GM21447 (cell line): ENCODE data around the gene TAGLN2.

Experiments used
- ATAC-seq: cut with Tn5 transposase; IDR thresholded peaks from one replicate; pipeline ENCODE4 v1.9.1; 2021; ENCODE audit not compliant: unreplicated experiment

The TAGLN2 gene

DNA sequence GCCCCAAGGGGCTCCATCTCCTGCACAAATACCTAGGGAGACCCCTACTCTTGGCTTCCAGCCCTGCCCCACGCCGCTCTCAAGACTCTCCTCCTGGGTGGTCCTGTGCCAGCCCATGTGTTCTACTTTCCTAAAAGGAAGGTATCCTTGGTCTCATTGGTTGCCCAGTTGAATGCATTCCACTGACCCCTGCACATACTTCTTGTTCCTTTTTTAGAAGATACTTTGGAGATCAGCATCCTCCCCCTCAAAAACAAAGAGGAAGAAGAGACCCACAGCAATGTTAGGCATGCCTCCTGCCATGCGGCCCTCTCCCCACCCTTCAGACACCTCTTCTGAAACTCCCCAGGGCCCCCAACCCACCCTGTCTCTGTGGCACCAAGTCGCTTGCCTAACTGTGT lies 24.7 kb upstream of the TAGLN2 start:
- ATAC-seq, result no peak

- no peak for ATAC-seq
Measured at GRCh38 chr1:159949123-159949522, 23.8 kb upstream of the TAGLN2 start.

DNA sequence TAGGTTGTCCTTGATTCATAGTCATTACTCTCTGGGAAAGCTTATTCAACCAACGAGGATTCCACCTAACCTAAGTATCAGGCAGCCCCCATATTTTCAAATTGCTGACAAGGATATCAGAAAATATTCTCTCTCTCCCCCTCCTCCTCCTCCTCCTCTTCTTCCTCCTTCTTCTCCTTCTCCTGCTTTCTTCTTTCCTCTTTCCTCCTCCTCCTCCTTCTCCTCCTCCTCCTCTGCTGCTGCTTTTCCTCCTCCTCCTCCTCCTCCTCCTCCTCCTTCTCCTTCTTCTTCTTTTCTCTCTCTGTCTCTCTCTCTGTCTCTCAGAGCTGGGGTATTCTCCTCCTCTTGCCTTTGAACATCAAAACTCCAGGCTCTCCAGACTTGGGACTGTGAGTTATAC lies 22.6 kb upstream of the TAGLN2 start:
- no peak for ATAC-seq

GRCh38 chr1:159946242-159947187 lies 21.2 kb upstream of the TAGLN2 start:
- no peak for ATAC-seq

GRCh38 chr1:159945483-159946241 lies 20.4 kb upstream of the TAGLN2 start, which contains the start of gene IGSF9:
TSS of gene IGSF9 (minus strand) at chr1:159945613. CDS start at chr1:159943454, 2,159 bp downstream.
- ATAC-seq, result no peak

- ATAC-seq, result no peak
Measured at GRCh38 chr1:159944623-159945455, 19.5 kb upstream of the TAGLN2 start.

DNA sequence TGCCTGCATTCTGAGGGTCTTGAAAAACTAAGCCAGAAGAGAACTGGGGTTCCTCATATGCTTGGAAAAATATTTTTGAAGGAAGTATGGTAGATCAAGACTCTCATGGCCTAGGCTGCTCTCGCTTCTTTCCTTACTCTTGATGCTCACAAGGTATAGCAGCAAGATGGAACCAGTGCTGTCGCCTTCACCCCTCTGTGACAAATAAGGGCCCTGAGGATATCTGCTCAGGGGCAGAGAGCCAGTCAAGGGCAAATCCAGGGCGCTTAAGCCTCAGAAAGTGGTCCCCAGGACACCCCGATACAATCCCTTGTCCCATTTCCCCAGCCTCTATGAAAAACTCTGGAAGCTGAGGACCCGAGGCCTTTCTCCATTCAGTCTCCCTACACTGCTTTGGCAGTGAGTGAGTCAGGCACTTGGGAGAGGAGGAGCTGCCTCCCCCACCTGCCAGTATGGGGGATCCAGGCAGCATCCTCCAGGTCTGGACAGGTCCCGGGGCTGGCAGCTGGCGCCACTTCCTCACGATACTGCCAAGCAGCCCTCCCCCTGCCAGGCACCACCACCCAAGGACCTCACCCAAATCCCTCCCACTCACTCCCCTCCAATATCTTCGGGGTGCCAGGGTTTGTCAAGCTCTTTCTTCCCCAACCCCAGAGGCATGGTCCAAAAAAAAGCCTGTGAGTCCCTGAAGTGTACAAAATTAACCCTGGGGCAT lies 18.8 kb upstream of the TAGLN2 start:
- ATAC-seq, result no peak

DNA sequence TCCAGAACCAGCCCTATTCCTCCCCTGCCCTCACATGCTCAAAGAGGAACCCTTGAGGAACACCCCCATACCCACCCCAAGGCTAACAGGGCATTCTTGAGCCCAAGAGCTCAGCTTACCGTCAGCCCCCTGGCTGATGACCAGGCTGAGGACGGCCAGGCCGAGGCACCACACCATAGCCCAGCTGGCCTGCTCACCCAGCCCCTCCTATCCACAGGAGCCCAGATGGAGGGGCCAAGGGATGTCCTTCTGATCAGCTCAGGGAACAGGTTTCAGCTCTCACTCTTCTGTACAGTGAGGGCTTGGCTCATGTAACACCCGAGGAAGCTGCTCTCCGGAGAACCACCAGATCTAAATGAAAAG lies 18.0 kb upstream of the TAGLN2 start:
- no peak for ATAC-seq

DNA sequence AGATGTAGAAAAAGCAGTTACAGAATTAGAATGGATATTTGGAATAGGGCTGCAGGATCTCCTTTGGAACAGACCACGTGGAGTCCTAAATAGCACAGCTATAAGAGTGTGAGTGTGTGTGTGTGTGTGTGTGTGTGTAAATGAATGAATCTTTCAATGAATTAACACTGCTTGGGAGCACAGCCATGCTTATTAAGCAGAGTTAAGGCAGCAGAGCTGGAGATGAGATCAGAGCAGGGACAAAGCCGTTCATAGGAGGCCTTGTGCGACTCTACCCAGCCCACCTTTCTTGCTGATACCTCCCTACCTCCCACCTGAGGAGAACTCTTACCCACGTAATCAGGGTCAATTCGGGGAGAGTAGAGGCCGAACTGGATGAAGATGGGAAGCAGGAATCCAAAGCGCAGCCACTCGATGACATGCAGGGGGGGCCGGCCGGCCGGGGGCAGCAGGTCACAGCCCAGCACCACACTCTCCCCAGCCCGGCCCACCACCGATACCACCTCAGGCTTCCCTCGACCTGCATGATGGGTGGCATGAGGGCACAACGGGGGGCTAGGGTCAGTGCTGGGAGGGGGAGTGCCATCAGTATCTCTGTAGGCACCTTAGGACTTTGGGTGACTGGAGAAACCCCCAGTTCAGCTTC lies 17.4 kb upstream of the TAGLN2 start:
- ATAC-seq, result no peak

GRCh38 chr1:159941591-159942560 lies 16.6 kb upstream of the TAGLN2 start:
- ATAC-seq, result no peak

DNA sequence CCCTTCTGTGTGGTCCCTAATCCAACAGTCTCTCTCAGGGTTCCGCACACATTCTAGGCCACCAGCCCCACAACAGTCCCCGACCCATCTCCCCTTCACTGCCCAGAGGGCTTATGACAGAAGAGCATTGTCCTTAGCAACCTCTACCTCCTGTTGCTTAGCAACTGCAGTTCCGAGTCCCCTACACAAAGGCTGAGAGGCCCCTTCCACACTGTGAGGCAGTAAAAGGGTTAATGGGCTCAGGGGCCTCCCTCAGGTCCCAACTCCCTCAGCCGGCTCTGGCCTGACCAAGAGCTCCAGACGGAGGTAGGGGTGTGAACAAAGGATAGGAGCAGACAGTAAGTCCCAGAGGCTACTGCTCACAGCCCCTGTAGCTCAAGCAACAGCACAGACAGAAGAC lies 15.8 kb upstream of the TAGLN2 start:
- no peak for ATAC-seq

- no peak for ATAC-seq
Measured at GRCh38 chr1:159940006-159940620, 14.8 kb upstream of the TAGLN2 start.

DNA sequence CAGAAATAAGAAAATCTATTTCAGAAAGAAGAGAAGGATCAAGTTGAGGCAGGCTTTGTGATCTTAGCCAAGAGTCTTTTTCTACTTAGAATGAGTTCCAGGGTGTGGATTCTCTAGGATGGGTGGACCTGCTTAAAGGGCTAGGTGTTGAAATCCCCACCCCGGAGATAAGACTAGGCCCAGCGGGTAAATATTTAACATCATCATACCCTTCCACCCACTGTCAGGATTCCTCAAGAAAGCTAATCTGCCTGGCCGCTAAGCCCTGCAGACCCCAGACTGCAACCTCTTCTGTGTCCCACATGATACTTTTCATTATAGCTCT lies 14.3 kb upstream of the TAGLN2 start:
- ATAC-seq, result no peak

DNA sequence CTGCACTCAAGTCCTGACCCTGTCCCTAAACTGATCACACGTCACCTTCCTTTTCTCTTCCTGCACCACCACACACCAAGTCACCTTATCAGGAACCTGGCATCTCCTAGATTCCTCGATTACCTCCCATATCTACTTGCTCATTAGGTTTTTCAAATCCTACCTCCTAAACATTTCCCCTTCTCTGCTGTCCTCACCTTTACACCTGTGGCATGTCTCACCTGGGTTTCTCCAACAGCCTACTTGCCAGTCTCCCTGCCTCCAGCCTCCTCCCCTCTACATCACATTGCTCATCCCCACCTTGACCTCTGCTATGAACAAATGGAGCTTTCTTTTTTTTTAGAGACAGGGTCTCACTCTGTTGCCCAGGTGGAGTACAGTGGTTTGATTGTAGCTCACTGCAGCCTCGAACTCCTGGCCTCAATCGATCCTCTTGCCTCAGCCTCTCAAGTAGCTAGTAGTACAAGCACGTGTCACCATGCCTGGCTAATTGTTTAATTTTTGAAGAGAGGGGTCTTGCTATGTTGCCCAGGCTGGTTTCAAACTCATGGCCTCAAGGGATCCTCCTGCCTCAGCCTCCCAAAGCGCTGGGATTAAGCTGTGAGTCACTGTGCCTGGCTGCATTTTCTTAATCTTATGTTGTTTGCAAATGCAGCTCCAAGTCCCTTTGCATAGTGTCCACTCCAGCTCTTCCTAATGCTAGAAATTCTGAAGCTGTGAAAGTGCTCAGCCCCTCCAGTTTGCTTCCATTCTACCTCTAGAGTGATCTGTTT lies 13.8 kb upstream of the TAGLN2 start:
- no peak for ATAC-seq

DNA sequence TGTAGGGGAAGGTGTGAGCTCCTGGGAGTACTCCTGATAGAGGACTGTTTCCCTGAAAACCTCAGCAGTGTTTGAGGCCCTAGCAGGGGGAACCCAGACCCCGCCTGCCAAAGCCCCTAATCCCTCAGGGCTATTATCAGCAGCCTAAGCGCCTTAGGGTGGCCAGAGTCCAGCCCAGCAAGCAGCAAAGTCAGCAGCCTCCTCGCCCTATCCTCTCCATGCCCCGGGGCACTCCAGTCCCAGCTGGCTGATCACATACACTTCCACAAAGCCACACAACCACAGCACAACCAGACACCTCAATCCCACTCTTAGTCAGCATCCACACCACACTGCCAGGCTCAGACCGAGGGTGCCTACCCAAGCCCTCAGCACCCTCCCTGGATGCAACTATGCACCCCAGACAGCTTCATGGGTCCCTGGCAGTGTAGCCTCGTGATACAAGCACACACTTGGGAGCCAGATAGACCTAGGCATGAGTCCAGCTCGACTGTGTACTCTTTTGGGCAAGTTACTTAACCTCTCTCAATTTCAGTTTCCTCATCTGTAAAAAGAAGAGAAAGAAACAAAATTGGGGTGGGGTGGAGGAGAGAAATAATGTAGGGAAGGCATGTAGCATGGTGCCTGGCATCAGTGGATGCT lies 13.0 kb upstream of the TAGLN2 start:
- ATAC-seq, result no peak

GRCh38 chr1:159937054-159937750 lies 11.9 kb upstream of the TAGLN2 start:
- no peak for ATAC-seq
